Measurements from ENCODE around the gene KLK15.
A peak's percentile ranks its signal among the peaks of the same experiment; 100 is the strongest.

The KLK15 gene

DNA sequence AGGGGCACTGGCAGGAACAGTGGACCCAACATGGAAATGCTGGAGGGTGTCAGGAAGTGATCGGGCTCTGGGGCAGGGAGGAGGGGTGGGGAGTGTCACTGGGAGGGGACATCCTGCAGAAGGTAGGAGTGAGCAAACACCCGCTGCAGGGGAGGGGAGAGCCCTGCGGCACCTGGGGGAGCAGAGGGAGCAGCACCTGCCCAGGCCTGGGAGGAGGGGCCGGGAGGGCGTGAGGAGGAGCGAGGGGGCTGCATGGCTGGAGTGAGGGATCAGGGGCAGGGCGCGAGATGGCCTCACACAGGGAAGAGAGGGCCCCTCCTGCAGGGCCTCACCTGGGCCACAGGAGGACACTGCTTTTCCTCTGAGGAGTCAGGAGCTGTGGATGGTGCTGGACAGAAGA lies 44.0 kb upstream of the KLK15 start:
- peaks cover 53% of the 10 kb centered on the region for H3K27me3 ChIP-seq (ENCODE audit: low read depth, low read length)
- no peak overlapping the region for H2AFZ ChIP-seq (ENCODE audit: low read depth, low read length)
- no peak overlapping the region for H3K9ac ChIP-seq (ENCODE audit: low read length)
- no peak overlapping the region for H3K27ac ChIP-seq (ENCODE audit: low read length)
- H3K9me3 ChIP-seq (ENCODE audit: insufficient read depth, low read length): no peaks in the 10 kb centered on the region
- TF ChIP-seq EZH2phosphoT487 (IDR thresholded peaks at IDR 0.05; ENCODE audit: low read depth): no peak
- TF ChIP-seq, protein P1, sequence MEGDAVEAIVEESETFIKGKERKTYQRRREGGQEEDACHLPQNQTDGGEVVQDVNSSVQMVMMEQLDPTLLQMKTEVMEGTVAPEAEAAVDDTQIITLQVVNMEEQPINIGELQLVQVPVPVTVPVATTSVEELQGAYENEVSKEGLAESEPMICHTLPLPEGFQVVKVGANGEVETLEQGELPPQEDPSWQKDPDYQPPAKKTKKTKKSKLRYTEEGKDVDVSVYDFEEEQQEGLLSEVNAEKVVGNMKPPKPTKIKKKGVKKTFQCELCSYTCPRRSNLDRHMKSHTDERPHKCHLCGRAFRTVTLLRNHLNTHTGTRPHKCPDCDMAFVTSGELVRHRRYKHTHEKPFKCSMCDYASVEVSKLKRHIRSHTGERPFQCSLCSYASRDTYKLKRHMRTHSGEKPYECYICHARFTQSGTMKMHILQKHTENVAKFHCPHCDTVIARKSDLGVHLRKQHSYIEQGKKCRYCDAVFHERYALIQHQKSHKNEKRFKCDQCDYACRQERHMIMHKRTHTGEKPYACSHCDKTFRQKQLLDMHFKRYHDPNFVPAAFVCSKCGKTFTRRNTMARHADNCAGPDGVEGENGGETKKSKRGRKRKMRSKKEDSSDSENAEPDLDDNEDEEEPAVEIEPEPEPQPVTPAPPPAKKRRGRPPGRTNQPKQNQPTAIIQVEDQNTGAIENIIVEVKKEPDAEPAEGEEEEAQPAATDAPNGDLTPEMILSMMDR (IDR thresholded peaks at IDR 0.05; ENCODE audit: low read depth, low read length): no peak
- H3K79me2 ChIP-seq (ENCODE audit: low read length): no peaks in the 10 kb centered on the region
- no peaks in the 10 kb centered on the region for H4K20me1 ChIP-seq (ENCODE audit: insufficient read depth, low read length)
- H3K4me3 ChIP-seq (ENCODE audit: low read length): no peak overlapping the region
- H3K36me3 ChIP-seq (replicated peaks; ENCODE audit: low read depth, low read length): no peaks in the 10 kb centered on the region
- H3K4me2 ChIP-seq (ENCODE audit: low read length): no peak overlapping the region
- H3K4me1 ChIP-seq (ENCODE audit: low read length): peaks cover 15% of the 10 kb centered on the region

DNA sequence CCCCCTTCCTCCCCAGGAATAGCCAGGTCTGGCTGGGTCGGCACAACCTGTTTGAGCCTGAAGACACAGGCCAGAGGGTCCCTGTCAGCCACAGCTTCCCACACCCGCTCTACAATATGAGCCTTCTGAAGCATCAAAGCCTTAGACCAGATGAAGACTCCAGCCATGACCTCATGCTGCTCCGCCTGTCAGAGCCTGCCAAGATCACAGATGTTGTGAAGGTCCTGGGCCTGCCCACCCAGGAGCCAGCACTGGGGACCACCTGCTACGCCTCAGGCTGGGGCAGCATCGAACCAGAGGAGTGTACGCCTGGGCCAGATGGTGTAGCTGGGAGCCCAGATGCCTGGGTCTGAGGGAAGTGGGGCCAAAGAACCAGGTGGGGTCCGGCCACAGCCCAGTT lies 43.1 kb upstream of the KLK15 start:
- Histone ChIP-seq H3K4me3 (ENCODE audit: low read length) (peak overlapping the region; percentile 7), H3K9me3 (ENCODE audit: insufficient read depth, low read length) (no peaks in the 10 kb centered on the region), H2AFZ (ENCODE audit: low read depth, low read length) (peak overlapping the region; percentile 44), H3K79me2 (ENCODE audit: low read length) (no peaks in the 10 kb centered on the region), H3K27me3 (ENCODE audit: low read depth, low read length) (peaks cover 51% of the 10 kb centered on the region), H3K27ac (ENCODE audit: low read length) (no peak overlapping the region), H3K36me3 (replicated peaks; ENCODE audit: low read depth, low read length) (no peaks in the 10 kb centered on the region), H4K20me1 (ENCODE audit: insufficient read depth, low read length) (no peaks in the 10 kb centered on the region), H3K9ac (ENCODE audit: low read length) (peak overlapping the region; percentile 17; the same call in 1 of the 2 replicates), H3K4me1 (ENCODE audit: low read length) (peaks cover 15% of the 10 kb centered on the region), H3K4me2 (ENCODE audit: low read length) (peak overlapping the region; percentile 39)
- TF ChIP-seq EZH2phosphoT487 (IDR thresholded peaks at IDR 0.05; ENCODE audit: low read depth): no peak
- TF ChIP-seq, protein P1 (IDR thresholded peaks at IDR 0.05; ENCODE audit: low read depth, low read length): no peak

DNA sequence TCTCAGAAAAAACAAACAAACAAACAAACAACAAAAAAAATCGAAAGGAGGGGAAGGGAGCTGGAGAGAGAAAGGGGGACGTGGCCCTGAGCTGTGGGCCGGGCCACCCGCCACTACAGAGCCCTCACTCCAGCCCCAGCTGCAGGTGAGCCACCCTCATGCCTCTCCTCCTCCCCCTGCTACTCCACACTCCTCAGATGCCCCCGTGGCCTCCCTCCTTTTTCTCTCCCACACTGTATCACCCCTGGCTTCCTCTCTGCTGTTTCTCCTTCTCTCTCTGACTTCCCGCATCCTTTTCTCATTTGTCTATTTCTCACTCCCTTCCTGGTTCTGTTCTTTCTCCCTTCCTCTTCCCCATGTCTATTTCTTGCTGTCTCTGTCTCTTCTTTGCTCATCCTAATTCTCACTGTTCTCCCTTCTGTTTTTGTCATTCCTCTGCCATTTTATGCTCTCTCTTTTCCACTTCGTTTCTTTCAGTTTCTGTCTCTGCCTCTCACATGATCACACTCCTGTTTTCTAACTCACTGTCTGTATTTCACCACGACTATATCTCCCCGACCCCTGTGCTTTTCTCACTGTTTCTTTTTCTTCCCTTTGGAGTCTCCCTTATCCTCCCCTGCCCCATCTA lies 42.5 kb upstream of the KLK15 start:
- H3K36me3 ChIP-seq (replicated peaks; ENCODE audit: low read depth, low read length): no peaks in the 10 kb centered on the region
- H3K27ac ChIP-seq (ENCODE audit: low read length): no peak overlapping the region
- TF ChIP-seq, protein P1 (IDR thresholded peaks at IDR 0.05; ENCODE audit: low read depth, low read length): no peak
- TF ChIP-seq EZH2phosphoT487 (IDR thresholded peaks at IDR 0.05; ENCODE audit: low read depth): no peak
- H4K20me1 ChIP-seq (ENCODE audit: insufficient read depth, low read length): no peaks in the 10 kb centered on the region
- peak overlapping the region; percentile 17; the same call in 1 of the 2 replicates for H3K9ac ChIP-seq (ENCODE audit: low read length)
- no peaks in the 10 kb centered on the region for H3K9me3 ChIP-seq (ENCODE audit: insufficient read depth, low read length)
- no peaks in the 10 kb centered on the region for H3K79me2 ChIP-seq (ENCODE audit: low read length)
- peaks cover 15% of the 10 kb centered on the region for H3K4me1 ChIP-seq (ENCODE audit: low read length)
- peak overlapping the region; percentile 44 for H2AFZ ChIP-seq (ENCODE audit: low read depth, low read length)
- H3K27me3 ChIP-seq (ENCODE audit: low read depth, low read length): peaks cover 54% of the 10 kb centered on the region
- peak overlapping the region; percentile 7 for H3K4me3 ChIP-seq (ENCODE audit: low read length)
- H3K4me2 ChIP-seq (ENCODE audit: low read length): peak overlapping the region; percentile 39

- Histone ChIP-seq H3K27me3 (ENCODE audit: low read depth, low read length) (peaks cover 54% of the 10 kb centered on the region), H3K4me2 (ENCODE audit: low read length) (no peak overlapping the region)
Observed at GRCh38 chr19:50874211-50874610, 40.8 kb upstream of the KLK15 start.

More at GRCh38 chr19:50874211-50874610, 40.8 kb upstream of the KLK15 start:
- Histone ChIP-seq H2AFZ (ENCODE audit: low read depth, low read length) (no peak overlapping the region), H4K20me1 (ENCODE audit: insufficient read depth, low read length) (no peaks in the 10 kb centered on the region), H3K27ac (ENCODE audit: low read length) (no peak overlapping the region), H3K4me3 (ENCODE audit: low read length) (no peak overlapping the region), H3K9ac (ENCODE audit: low read length) (no peak overlapping the region), H3K36me3 (replicated peaks; ENCODE audit: low read depth, low read length) (no peaks in the 10 kb centered on the region), H3K9me3 (ENCODE audit: insufficient read depth, low read length) (no peaks in the 10 kb centered on the region), H3K79me2 (ENCODE audit: low read length) (no peaks in the 10 kb centered on the region), H3K4me1 (ENCODE audit: low read length) (peaks cover 15% of the 10 kb centered on the region)
- TF ChIP-seq, protein P1 (IDR thresholded peaks at IDR 0.05; ENCODE audit: low read depth, low read length): no peak
- no peak for TF ChIP-seq EZH2phosphoT487 (IDR thresholded peaks at IDR 0.05; ENCODE audit: low read depth)

Data from OCI-LY3 (cell line).